GM19239 (cell line): ENCODE data around the gene GSTT2B.
"Not testable (repeated sequence)": the region's sequence is repeated elsewhere in the genome, so short reads cannot be mapped to it uniquely, and the experiment has no call there.

ENCODE experiments used
- DNase-seq: peaks from one replicate; pipeline ENCODE4 v3.0.0; 2011; ENCODE audit warnings: low spot score; ENCODE audit not compliant: insufficient read length
- FAIRE-seq: peaks from 2 replicates; lab custom pipeline; 2011; peaks lifted over from hg19 to GRCh38; lab: Jason Lieb, UNC

GSTT2B gene

GRCh38 chr22:23986538-23987178 is 25.7 kb upstream of the GSTT2B start:
- FAIRE-seq, DNase-seq: not testable (repeated sequence)

DNA sequence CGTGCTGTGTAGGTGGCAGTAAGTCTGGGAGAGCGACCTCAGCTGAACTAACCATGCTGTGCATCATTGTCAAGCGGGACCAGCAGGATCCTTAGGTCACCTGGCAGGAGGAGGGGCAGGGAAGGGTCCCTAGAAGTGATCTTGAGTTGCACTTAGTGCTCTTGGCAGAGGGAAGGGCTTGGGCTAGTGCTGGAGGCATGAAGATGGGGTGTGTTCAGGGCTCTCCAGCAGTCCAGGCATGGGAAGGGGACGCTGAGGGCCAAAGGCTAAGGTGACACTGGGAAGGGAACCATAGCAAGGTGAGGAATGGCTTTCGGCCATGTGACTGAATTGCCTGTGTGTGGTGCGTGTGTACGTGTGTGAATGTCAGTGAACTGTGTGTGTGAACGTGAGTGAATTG is 25.1 kb upstream of the GSTT2B start:
- FAIRE-seq, DNase-seq: not testable (repeated sequence)

GRCh38 chr22:23984430-23984829 is 23.4 kb upstream of the GSTT2B start:
- peak; percentile 28 for DNase-seq
- FAIRE-seq = peak; percentile 87

DNA sequence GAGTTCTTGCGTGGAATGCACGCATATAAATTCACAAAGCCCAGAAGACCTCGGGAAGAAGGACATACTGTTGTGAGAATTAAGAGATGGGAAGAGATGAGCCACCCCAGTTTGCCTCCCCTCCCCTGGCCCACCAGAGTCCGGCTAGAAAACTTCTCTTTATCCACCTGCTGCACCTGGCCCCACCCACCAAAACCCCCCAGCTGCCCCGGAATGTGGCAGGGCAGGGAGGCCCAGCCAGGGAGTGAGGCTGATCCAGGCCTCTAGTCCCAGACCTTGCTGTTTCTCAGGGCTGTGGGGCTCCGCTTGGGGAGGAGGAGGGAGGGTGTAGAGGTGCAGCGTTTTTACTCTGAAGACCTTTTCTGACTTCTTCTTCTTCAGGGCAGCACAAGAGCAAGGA is 19.6 kb upstream of the GSTT2B start:
- not testable (repeated sequence) for FAIRE-seq, DNase-seq

GRCh38 chr22:23979557-23980240 is 18.7 kb upstream of the GSTT2B start, which contains the start of gene GSTT2:
Gene GSTT2, plus strand, starts transcription at chr22:23980134.
- not testable (repeated sequence) for FAIRE-seq, DNase-seq

DNA sequence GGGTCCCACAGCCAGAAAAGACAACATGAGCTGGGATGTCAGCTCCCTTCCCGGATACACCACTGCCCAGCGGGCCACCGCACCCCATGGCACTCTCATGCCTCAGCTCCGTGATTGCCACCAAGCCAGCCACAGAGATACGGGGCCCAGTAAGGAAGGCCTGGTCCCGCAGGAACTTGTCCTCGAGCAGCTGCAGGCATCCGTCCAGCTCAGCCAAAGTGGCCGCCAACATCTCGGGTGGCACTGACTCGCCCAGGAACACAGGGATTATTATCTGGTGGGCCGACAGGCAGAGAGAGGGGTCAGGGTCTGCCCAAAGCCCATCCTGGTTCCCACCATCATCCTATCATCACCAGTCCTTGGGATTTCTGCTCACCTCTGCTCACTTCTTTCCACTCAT is 16.3 kb upstream of the GSTT2B start:
- FAIRE-seq, DNase-seq: not testable (repeated sequence)

DNA sequence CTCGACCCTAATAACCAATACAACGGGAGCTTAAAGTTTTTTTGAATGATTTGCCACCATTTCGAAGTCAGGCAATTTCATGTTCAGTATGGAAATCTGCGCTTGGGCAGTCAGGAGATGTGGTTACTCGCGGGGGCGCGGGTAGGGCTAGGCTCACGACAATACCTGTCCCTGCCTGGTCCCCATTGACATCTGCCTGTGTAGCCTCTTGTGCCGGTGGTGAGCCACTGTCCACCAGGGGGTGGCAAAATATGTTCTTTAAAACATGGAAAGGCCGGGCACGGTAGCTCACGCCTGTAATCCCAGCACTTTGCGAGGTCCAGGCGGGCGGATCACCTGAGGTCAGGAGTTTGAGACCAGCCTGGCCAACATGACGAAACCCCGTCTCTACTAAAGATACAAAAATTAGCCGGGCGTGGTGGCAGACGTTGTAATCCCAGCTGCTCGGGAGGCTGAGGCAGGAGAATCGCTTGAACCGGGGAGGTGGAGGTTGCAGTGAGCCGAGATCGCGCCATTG is 13.9 kb upstream of the GSTT2B start:
- DNase-seq = not testable (repeated sequence)

GRCh38 chr22:23974345-23974744 is 13.3 kb upstream of the GSTT2B start, which contains the start of gene DDT:
Gene DDT, minus strand, starts transcription at chr22:23974441. Its CDS starts 27 bp downstream, at chr22:23974414.
- FAIRE-seq = peak; percentile 83
- not testable (repeated sequence) for DNase-seq

More for the DNA sequence above, 13.9 kb upstream of the GSTT2B start:
- peak; percentile 77 for FAIRE-seq

GRCh38 chr22:23971927-23972326 is 10.9 kb upstream of the GSTT2B start:
- DNase-seq, FAIRE-seq: not testable (repeated sequence)

DNA sequence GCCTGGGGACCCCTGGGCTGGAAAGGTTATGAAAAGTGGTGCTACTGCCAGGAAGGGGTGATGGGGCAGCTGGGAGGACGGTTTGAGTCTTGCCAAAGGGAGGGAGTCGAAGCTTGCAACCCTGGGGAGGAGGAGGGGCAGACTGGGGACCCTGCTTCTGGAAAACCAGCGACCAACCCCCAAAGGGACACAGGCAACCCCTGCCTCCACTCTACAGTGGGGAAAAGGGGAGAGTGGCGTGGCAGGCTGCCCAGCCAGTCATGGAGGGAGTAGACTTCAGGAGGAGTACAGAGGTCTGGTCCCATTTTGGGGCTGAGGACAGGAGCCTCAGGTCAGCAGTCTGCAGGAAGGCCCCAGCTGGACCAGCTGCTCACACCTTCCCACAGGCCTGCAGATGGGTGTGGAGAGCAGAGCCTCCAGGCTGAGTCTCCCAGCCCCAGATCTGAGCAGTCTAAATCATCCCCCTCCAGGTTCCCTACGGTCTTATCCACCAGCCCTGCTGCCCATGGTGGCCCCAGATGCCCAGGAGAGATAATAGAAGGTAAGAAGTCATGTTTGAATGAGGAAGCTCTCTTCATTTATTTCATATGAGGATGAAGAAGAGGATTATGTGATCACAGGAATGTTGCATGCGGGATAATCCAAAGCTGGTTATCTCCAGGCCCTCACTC is 10.0 kb upstream of the GSTT2B start:
- FAIRE-seq = no peak
- DNase-seq = no peak

GRCh38 chr22:23970201-23970641 is 9.2 kb upstream of the GSTT2B start:
- FAIRE-seq (no peak), DNase-seq (no peak)

DNA sequence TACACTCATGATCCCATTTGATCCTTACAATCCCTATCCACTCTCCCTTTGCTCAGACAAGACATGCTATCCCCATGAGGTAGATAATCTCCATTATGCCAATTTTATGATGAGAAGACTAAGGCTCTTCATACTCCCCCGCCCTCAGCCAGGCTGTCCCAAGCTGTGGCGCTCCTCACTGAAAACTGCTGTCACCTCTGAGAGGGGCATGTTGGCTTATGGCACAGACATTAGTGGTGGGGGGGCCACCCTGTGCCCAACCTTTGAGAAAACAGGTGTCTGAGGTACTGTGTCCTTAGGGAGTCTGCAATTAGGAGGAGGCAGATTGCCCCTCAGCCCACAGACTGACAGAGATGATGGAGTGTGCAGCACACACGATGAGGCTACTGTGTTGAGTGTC is 8.1 kb upstream of the GSTT2B start:
- DNase-seq = no peak
- FAIRE-seq = no peak

GRCh38 chr22:23966568-23966967 is 5.6 kb upstream of the GSTT2B start, which contains the start of gene DDTL:
Gene DDTL, plus strand, starts transcription at chr22:23966888. Its CDS starts 27 bp downstream, at chr22:23966915.
- peak; percentile 99 for FAIRE-seq
- DNase-seq = not testable (repeated sequence)

DNA sequence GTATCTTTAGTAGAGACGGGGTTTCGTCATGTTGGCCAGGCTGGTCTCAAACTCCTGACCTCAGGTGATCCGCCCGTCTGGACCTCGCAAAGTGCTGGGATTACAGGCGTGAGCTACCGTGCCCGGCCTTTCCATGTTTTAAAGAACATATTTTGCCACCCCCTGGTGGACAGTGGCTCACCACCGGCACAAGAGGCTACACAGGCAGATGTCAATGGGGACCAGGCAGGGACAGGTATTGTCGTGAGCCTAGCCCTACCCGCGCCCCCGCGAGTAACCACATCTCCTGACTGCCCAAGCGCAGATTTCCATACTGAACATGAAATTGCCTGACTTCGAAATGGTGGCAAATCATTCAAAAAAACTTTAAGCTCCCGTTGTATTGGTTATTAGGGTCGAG is 5.1 kb upstream of the GSTT2B start:
- DNase-seq, FAIRE-seq: not testable (repeated sequence)

DNA sequence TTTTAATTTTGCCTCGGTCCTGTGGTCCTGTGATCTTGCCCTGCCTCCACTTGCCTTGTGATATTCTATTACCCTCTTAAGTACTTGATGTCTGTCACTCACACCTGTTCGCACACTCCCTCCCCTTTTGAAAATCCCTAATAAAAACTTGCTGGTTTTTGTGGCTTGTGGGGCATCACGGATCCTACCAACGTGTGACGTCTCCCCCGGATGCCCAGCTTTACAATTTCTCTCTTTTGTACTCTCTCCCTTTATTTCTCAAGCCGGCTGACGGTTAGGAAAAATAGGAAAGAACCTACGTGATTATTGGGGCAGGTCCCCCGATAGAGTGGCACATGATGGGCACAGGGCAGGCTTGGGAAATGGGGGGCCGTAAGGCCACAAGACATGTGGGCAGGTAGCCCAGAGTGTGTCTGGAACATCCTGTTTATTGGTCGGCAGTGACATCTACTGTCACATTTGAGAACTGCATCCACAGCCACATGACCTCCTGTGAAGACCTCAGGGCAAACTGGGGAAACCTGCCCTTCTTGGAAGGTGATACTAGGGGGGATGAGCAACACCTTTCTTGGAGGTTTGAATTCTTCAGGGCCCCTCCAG is 4.6 kb downstream of the GSTT2B start:
- FAIRE-seq = peak; percentile 52
- not testable (repeated sequence) for DNase-seq

DNA sequence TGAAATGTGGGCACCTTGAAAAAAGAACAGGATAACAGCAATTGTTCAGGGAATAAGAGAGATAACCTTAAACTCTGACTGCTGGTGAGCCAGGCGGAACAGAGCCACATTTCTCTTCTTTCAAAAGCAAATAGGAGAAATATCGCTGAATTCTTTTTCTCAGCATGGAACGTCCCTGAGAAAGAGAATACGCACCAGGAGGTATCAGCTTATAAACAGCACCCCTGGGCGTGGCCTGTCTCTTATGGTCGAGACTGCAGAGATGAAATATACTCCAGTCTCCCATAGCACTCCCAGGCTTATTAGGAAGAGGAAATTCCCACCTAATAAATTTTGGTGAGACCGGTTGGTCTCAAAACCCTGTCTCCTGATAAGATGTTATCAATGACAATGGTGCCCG is 5.1 kb downstream of the GSTT2B start:
- not testable (repeated sequence) for DNase-seq, FAIRE-seq

DNA sequence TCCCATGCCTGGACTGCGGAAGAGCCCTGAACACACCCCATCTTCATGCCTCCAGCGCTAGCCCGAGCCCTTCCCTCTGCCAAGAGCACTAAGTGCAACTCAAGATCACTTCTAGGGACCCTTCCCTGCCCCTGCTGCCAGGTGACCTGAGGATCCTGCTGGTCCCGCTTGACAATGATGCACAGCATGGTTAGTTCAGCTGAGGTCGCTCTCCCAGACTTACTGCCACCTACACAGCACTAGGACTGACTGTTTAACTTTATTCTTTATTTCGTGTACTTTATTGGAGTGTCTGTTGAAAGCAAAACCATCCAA is 6.0 kb downstream of the GSTT2B start:
- not testable (repeated sequence) for FAIRE-seq, DNase-seq

GRCh38 chr22:23954193-23954990 is 6.6 kb downstream of the GSTT2B start:
- FAIRE-seq, DNase-seq: not testable (repeated sequence)

DNA sequence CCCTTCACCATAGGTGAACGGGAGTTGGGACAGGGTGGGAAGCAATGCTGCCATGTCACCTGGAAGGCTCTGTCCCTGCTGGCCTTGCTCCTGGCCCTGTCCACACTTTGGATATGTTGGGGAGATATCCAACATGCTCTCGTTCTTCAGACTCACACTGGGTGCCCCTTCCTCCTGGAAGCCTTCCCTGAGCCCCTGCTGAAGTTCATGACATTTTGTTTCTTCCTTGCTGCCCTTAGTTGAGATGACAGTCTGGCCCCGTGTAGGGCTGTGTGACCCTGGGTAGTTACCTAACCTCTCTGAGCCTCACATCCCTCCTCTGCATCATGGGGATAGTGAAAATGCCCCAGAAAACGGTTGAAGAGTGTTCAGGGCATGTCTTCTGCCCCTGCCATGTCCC is 7.5 kb downstream of the GSTT2B start:
- DNase-seq, FAIRE-seq: not testable (repeated sequence)
